GM12873 (cell line): ENCODE results near the gene LRP1.

Experiments used
- CTCF ChIP-seq: IDR thresholded peaks from 2 replicates; pipeline ENCODE4 v1.5.1; 2012; ENCODE audit warnings: low read depth, mild to moderate bottlenecking, moderate library complexity, low read length, control low read depth; ENCODE audit not compliant: insufficient read depth; ENCODE audit errors: missing control alignments

Gene LRP1

GRCh38 chr12:57158665-57159064 is 30.4 kb downstream of the LRP1 start:
- no peak for TF ChIP-seq CTCF

GRCh38 chr12:57159311-57159710 is 31.0 kb downstream of the LRP1 start:
- no peak for TF ChIP-seq CTCF

DNA sequence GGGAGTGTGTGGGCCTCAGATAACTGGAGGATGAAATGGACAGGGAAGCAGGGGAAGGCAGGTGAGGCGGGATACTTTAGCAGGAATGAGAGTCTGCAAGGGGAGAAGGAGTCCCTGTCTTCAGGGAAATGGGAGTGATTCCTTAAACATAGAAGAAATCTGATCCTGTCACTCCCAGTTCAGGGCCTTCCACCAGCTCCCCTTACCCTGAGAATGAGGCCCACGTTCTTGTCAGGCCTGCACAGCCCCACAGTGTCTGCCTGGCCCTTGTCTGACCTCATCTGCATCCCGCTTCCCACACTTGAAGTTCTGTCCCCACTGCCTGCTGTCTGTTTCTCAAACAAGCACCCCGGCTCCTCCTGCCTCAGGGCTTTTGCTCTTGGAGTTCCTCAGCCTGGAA is 31.8 kb downstream of the LRP1 start:
- TF ChIP-seq CTCF: no peak

- no peak for TF ChIP-seq CTCF
Observed at GRCh38 chr12:57160741-57161140, 32.5 kb downstream of the LRP1 start.

- TF ChIP-seq CTCF: no peak
Observed at GRCh38 chr12:57161491-57161890, 33.2 kb downstream of the LRP1 start.

DNA sequence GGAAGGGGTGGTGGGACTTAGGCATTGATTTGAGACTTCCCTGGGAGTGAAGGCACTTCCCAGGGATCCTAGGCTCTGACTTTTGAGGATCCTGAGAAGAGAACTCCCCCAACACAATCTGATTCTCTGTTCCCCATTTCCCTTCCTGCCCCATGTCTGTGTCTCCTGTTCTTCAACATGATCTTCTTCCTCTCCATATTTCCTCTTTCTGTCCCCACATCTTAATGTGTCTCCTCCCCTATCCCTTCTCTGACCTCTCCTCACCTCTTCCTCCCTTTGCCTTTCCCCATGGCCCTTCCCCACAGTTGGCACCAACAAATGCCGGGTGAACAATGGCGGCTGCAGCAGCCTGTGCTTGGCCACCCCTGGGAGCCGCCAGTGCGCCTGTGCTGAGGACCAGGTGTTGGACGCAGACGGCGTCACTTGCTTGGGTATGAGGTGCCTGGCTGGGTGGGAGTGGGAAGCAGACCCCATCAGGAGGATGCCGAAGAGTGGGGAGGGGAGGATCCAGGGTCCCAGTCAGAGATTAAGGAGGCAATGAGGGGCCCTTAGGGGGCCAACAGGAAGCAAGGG is 34.4 kb downstream of the LRP1 start:
- TF ChIP-seq CTCF: no peak

DNA sequence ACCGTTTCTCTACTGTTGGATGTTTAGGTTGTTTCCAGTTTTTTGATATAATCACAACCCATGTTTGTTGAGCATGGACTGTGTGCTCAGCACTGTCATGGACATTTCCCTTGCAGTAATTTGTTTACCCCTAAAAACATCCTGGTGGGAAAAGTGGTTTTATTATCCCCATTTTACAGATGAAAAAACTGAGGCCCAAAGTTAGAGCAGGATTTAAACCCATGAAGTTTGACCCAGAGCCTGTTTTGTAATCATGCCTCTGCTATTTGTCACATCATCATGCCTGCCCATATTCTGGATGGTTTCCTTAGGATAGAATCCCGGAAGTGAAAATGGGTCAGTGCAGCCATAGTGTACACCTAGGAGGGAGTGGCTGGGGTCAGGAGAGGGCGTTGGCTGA is 36.2 kb downstream of the LRP1 start:
- TF ChIP-seq CTCF: no peak

- TF ChIP-seq CTCF: no peak
Observed at GRCh38 chr12:57164966-57165625, 36.8 kb downstream of the LRP1 start.
